ENCODE data around the gene DDX59.

DNA sequence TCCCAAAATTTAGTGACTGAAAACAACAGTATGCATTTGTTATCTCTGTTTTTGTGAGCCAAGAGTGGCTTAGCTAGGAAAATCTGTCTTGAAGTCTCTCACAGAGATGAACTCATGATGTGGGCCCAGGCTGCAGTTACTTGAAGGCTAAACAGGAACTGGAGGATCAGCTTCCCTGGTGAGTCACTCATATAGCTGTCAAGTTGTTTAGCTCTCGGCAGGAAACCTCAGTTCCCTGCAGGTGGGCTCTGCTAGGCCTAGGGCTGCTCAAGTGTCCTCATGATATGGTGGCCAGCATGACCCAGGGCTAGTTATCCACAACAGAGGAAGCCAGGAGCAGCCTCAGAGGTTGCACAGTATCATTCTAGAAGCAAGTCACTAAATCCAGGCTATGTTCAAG lies 30.2 kb upstream of the DDX59 start:
- TF ChIP-seq SUZ12 (IDR thresholded peaks at IDR 0.05; ENCODE audit: unreplicated experiment) (no peak), POLR2A (IDR thresholded peaks at IDR 0.05; ENCODE audit: low read depth, low read length) (no peak), ZSCAN29 (IDR thresholded peaks at IDR 0.05) (no peak), FOXM1 (IDR thresholded peaks at IDR 0.05; ENCODE audit: low read depth, low read length) (no peak)

Measured in GM12878 (cell line).